Uterus (tissue), 2 donors: ENCODE results near the gene ECT2.

Experiments
- CTCF ChIP-seq, 4 experiments: fragments of 200-600 bp in 2 of 4; fragments of 450-650 bp in 2 of 4; sonication (generic) in 2 of 4; IDR thresholded peaks; one replicate each; pipeline ENCODE4 v1.5.1; 2016 to 2019; ENCODE audit warnings: antibody characterized with exemption in 4 of 4, mild to moderate bottlenecking in 2 of 4, moderate library complexity in 1 of 4
- POLR2A ChIP-seq, 2 donors: fragments of 450-650 bp; IDR thresholded peaks; one replicate each; pipeline ENCODE4 v1.6.1; 2016; ENCODE audit warnings: antibody characterized with exemption in 2 of 2, mild to moderate bottlenecking in 1 of 2, moderate library complexity in 1 of 2

GRCh38 chr3:172840913-172841312 is 90.4 kb downstream of the ECT2 start:
- TF ChIP-seq CTCF (IDR thresholded peaks at IDR 0.05) (no peak), POLR2A (IDR thresholded peaks at IDR 0.05) (no peak)
